SK-N-SH (cell line): Measurements from ENCODE around the gene ALPK3.

Source experiments
- ELF1 ChIP-seq: IDR thresholded peaks from 2 replicates; pipeline ENCODE4 v1.4.0; 2012
- EP300 ChIP-seq, 2 experiments: IDR thresholded peaks; 2 replicates each; pipeline versions ENCODE4 v1.4.0 to v1.6.1; 2012; ENCODE audit warnings: borderline replicate concordance in 1 of 2, low read depth in 1 of 2, low read length in 1 of 2
- FOXJ3 ChIP-seq: sonication (generic); formaldehyde crosslinking; IDR thresholded peaks from 2 replicates; pipeline ENCODE4 v1.5.1; 2020; ENCODE audit warnings: mild to moderate bottlenecking, missing genetic modification reagents
- JUND ChIP-seq: IDR thresholded peaks from 2 replicates; pipeline ENCODE4 v1.4.0; 2012
- POLR2AphosphoS5 ChIP-seq: IDR thresholded peaks from 2 replicates; pipeline ENCODE4 v1.6.1; 2012; ENCODE audit warnings: low read depth, low read length
- RAD21 ChIP-seq: IDR thresholded peaks from 2 replicates; pipeline ENCODE4 v1.6.1; 2012; ENCODE audit warnings: mild to moderate bottlenecking, low read length
- RFX5 ChIP-seq: IDR thresholded peaks from 2 replicates; pipeline ENCODE4 v1.6.1; 2012; ENCODE audit warnings: mild to moderate bottlenecking, improper control_type of control experiment, low read length
- TF ChIP-seq, protein P1 (sequence below): fragments of 200-600 bp; sonication (generic); IDR thresholded peaks from 2 replicates; pipeline ENCODE4 v1.6.1; 2017; ENCODE audit warnings: antibody characterized with exemption, mild to moderate bottlenecking, moderate library complexity

DNA sequence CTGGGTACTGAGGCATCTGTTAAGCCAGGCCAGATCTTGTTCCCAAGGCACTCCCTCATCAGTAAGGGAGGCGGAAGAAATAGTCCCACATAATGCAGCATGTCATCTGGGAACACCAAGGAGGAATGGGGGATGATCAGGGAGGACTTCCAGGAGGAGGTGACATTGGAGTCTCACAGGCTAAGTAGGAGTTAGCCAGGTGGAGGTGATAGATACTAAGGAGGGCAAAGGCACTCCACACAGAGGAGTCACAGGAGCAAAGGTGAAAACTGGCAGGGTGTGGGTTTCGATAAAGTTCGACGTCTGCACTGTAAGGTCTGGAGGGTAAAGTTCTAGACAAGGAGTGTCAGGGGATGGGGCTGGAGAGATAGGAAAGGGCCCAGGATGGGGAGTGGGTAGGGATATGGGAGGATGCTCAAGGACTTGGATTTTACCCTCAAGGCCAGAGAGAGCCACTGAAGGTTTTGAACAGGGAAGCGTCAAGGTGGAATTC lies 73.6 kb downstream of the ALPK3 start:
- TF ChIP-seq FOXJ3 (no peak), EP300 (IDR thresholded peaks at IDR 0.05; ENCODE audit: borderline replicate concordance in 1 of 2, low read depth in 1 of 2, low read length in 1 of 2) (no peak), ELF1 (no peak), RFX5 (no peak), POLR2AphosphoS5 (no peak), JUND (no peak), RAD21 (no peak)
- TF ChIP-seq, protein P1, sequence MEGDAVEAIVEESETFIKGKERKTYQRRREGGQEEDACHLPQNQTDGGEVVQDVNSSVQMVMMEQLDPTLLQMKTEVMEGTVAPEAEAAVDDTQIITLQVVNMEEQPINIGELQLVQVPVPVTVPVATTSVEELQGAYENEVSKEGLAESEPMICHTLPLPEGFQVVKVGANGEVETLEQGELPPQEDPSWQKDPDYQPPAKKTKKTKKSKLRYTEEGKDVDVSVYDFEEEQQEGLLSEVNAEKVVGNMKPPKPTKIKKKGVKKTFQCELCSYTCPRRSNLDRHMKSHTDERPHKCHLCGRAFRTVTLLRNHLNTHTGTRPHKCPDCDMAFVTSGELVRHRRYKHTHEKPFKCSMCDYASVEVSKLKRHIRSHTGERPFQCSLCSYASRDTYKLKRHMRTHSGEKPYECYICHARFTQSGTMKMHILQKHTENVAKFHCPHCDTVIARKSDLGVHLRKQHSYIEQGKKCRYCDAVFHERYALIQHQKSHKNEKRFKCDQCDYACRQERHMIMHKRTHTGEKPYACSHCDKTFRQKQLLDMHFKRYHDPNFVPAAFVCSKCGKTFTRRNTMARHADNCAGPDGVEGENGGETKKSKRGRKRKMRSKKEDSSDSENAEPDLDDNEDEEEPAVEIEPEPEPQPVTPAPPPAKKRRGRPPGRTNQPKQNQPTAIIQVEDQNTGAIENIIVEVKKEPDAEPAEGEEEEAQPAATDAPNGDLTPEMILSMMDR: no peak
